Left ventricle myocardium inferior (tissue), 1 donor: Measurements from ENCODE around the gene KIAA1217. TPM values are rescaled to one million over a fixed set of nuclear protein-coding genes. Genes with fewer than 3 reads are reported as not detected.

Experiments used
- DNase-seq: peaks from one replicate; pipeline ENCODE4 v3.0.0-alpha.2; 2020
- H3K27ac ChIP-seq: fragments of 200-600 bp; replicated peaks from 2 replicates; pipeline ENCODE4 v1.8.0; 2021
- H3K27me3 ChIP-seq: fragments of 200-600 bp; 2 replicates; pipeline ENCODE4 v1.8.0; 2021; ENCODE audit warnings: low read depth
- H3K36me3 ChIP-seq: fragments of 200-600 bp; 2 replicates; pipeline ENCODE4 v1.8.0; 2021
- H3K4me1 ChIP-seq: fragments of 200-600 bp; 2 replicates; pipeline ENCODE4 v1.8.0; 2021
- H3K4me3 ChIP-seq: fragments of 200-600 bp; 2 replicates; pipeline ENCODE4 v1.8.0; 2021; ENCODE audit warnings: mild to moderate bottlenecking, moderate library complexity
- H3K9me3 ChIP-seq: fragments of 200-600 bp; replicated peaks from 2 replicates; pipeline ENCODE4 v1.8.0; 2021
- intact Hi-C: fragments of 100-400 bp; cut with micrococcal nuclease; formaldehyde crosslinking; loops from one replicate; pipeline ENCODE4 v1.11.0; 2022
- total RNA-seq: library from RNA; stranded (reverse); fragmentation: NEBNext Ultra II Directional; extraction: Animal tissue kit (Norgen Biotek cat#: 25700); gene quantifications from one replicate; pipeline ENCODE4 v1.2.1, GENCODE V29; 2021
- TF ChIP-seq, protein P1 (sequence below): fragments of 200-600 bp; IDR thresholded peaks from 2 replicates; pipeline ENCODE4 v1.8.0; 2021; ENCODE audit warnings: antibody characterized with exemption, mild to moderate bottlenecking, borderline replicate concordance
- donor health status: DM: no; HTN: yes; CAD: no; lungs with severe emphysema.

The KIAA1217 gene
- total RNA-seq, 1 donor from 2014 or later = 30.2 TPM

DNA sequence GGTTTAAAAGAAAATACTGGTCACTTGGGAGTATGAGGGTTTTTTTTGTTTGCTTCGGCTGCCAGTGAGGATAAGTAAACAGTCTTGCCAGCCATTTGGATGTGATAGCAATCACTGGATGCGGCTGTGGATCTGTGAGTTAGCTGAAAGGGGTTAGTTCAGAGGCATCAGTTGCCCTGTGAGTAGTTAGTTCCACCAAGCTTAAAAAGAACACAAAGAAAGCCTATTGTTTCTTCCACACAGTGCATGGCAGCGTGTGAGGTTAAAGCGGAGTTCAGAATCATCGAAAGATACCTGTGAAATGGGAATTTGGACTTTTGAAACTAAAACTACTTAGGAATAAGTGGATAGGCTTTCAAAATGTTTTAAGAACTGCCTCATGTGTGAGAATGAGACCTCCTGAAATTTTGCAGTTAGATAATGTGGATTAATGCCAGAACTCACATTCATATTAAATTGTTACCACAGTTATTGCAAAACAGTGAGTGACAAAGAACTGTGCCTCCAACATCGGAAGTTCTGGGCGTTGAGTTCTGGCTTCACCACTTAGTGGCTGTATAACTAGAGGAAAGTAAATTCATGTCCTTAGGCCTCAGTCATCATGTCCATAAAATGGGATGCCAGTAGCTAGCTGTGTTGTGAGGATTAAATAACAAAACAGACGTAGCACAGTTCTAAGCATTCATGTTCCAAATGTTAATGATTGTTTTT lies 31.3 kb downstream of the KIAA1217 start:
- peaks cover 68% of the 10 kb centered on the region for H3K4me1 ChIP-seq
- intact Hi-C loops = no loop called here
- H3K27me3 ChIP-seq = no peaks in the 10 kb centered on the region
- H3K36me3 ChIP-seq = peaks cover 3% of the 10 kb centered on the region
- no peak for DNase-seq
- no peaks in the 10 kb centered on the region for H3K9me3 ChIP-seq
- H3K4me3 ChIP-seq = no peak overlapping the region
- H3K27ac ChIP-seq = peak overlapping the region; percentile 31
- TF ChIP-seq, protein P1, sequence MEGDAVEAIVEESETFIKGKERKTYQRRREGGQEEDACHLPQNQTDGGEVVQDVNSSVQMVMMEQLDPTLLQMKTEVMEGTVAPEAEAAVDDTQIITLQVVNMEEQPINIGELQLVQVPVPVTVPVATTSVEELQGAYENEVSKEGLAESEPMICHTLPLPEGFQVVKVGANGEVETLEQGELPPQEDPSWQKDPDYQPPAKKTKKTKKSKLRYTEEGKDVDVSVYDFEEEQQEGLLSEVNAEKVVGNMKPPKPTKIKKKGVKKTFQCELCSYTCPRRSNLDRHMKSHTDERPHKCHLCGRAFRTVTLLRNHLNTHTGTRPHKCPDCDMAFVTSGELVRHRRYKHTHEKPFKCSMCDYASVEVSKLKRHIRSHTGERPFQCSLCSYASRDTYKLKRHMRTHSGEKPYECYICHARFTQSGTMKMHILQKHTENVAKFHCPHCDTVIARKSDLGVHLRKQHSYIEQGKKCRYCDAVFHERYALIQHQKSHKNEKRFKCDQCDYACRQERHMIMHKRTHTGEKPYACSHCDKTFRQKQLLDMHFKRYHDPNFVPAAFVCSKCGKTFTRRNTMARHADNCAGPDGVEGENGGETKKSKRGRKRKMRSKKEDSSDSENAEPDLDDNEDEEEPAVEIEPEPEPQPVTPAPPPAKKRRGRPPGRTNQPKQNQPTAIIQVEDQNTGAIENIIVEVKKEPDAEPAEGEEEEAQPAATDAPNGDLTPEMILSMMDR = no peak

DNA sequence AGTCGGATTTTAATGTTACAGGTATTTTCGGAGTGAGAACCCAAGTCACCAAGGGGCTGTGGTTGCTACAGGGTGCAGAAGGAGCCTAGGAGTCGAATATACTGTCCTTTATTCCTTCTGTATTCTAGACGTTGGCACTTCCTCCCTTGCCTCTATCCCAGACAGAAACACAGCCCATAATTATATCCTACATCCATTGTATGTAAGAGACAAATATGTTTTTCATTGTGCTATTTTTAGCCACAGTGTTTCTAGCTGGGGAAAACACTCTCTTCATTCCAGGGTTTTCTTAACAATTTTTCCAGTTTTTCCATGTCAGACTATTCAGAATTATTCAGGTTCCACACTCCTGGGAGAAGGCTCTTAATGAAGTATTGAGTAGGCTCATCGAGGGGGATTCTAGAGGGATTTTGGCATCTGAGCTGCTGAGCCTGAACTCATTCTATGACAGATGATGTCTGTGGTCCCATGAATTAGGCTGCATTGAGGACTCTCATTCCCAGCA lies 32.6 kb downstream of the KIAA1217 start:
- Histone ChIP-seq H3K27ac (no peak overlapping the region), H3K36me3 (peaks cover 6% of the 10 kb centered on the region), H3K4me1 (peaks cover 70% of the 10 kb centered on the region), H3K27me3 (no peaks in the 10 kb centered on the region), H3K4me3 (no peak overlapping the region), H3K9me3 (no peaks in the 10 kb centered on the region)
- TF ChIP-seq, protein P1 = no peak
- DNase-seq = no peak
- intact Hi-C loops = no loop called here

DNA sequence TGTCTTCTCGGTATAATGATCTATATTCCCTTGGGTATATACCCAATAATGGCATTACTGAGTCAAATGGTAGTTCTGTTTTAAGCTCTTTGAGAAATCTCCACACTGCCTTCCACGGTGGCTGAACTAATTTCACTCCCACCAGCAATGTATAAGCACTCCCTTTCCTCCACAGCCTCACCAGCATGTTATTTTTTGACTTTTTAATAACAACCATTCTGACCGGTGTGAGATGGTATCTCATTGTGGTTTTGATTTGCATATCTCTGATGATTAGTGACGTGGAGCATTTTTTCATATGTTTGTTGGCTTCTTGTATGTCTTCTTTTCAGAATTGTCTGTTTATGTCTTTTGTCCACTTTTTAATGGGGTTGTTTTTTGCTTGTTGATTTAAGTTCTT lies 33.6 kb downstream of the KIAA1217 start:
- Histone ChIP-seq H3K27ac (no peak overlapping the region), H3K27me3 (no peaks in the 10 kb centered on the region)

DNA sequence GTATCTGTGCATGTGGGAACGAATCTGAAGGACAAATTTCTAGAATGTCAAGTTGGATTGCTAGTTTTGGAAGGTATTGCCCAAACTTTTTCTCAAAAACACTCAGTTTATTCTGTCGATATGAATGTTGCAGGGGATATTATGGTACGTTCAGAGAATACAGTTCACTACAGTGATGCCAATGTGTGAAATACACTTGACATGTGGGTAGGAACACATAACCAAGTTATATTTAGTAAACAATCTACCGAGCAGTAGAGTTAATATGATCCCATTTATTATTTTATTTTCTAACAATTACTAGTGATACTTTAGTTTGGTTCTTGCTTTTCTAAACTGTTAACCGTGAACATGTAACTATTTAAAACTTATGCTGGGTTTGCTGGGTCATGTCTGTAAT lies 37.4 kb downstream of the KIAA1217 start:
- intact Hi-C loops = no loop called here

More for the DNA sequence above, 33.6 kb downstream of the KIAA1217 start:
- intact Hi-C loops = no loop called here
- Histone ChIP-seq H3K36me3 (peaks cover 6% of the 10 kb centered on the region), H3K4me1 (peaks cover 67% of the 10 kb centered on the region), H3K9me3 (no peaks in the 10 kb centered on the region), H3K4me3 (no peak overlapping the region)
- TF ChIP-seq, protein P1 = no peak
- DNase-seq = no peak

DNA sequence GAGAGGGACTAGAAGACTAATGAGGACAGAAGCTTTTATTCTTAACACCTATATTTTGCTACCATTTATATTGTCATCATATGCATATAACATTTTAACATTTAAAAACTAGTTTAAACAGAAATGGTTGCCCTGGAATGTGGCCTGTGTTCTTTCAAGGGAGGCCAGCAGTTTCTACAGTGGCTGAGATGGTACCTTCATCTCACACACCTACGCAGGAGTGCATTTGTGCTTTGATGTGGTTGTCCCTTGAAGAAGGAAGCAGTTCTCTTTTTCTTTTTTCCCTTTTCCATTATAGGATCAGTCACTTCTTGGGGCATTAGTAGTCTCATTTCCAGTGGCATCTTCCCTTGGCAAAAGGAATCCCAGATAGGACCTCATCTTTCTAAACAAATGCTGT lies 38.9 kb downstream of the KIAA1217 start:
- TF ChIP-seq, protein P1 = no peak
- no peaks in the 10 kb centered on the region for H3K9me3 ChIP-seq
- intact Hi-C loops = no loop called here
- peaks cover 57% of the 10 kb centered on the region for H3K4me1 ChIP-seq
- DNase-seq = no peak
- H3K4me3 ChIP-seq = no peak overlapping the region
- no peak overlapping the region for H3K27ac ChIP-seq
- H3K36me3 ChIP-seq = peaks cover 6% of the 10 kb centered on the region
- H3K27me3 ChIP-seq = no peaks in the 10 kb centered on the region

More for the DNA sequence above, 37.4 kb downstream of the KIAA1217 start:
- TF ChIP-seq, protein P1 = no peak
- no peaks in the 10 kb centered on the region for H3K9me3 ChIP-seq
- no peaks in the 10 kb centered on the region for H3K27me3 ChIP-seq
- H3K4me3 ChIP-seq = no peak overlapping the region
- peaks cover 6% of the 10 kb centered on the region for H3K36me3 ChIP-seq
- H3K4me1 ChIP-seq = peaks cover 59% of the 10 kb centered on the region
- DNase-seq = no peak
- H3K27ac ChIP-seq = no peak overlapping the region
